Activated T-cell treated with anti-CD3 and anti-CD28 coated beads for 24 hours (primary cell): ENCODE measurements around the gene EBLN2.

Source experiments
- DNase-seq: peaks from one replicate; pipeline ENCODE4 v3.0.0-alpha.2; 2020; ENCODE audit warnings: low read depth

EBLN2 gene

DNA sequence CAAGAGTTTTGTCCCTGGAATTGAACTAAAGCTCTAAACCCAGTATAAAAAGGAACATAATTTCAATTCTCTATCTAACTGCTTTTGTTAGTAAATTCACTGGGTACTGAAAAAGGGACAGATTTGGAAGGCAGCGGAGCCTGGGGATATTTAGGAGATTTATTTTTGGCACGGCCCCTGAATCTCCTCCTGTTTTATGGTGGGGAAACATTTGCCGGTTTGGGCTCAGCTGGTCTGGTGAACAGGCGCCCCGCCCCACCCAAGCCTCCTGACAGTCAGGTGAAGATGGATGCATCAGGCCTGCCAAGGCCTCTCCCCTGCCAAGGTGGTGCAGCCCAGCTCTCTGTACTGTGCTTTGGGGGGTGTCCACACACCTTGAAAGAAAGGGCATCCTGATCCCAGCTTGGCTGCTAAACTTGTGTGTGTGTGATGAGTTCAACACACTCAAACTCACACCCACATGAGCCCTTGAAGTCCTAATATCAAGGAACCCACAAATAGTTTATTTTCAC is 46.3 kb downstream of the EBLN2 start:
- DNase-seq, result no peak

DNA sequence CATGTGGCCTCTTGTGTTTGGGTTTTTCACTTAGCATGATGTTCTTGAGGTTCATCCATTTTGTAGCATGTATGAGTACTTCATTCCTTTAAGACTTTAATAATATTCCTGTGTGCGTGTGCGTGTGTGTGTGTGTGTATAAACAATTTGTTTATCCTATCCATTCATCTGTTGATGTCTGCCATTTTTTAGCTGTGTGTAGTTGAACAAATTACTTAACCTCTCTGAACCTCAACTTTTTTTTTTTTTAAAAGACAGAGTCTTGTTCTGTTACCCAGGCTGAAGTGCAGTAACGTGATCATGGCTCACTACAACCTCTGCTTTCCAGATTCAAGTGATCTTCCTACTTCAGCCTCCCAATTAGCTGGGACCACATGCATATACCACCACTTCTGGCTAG is 47.3 kb downstream of the EBLN2 start:
- no peak for DNase-seq

DNA sequence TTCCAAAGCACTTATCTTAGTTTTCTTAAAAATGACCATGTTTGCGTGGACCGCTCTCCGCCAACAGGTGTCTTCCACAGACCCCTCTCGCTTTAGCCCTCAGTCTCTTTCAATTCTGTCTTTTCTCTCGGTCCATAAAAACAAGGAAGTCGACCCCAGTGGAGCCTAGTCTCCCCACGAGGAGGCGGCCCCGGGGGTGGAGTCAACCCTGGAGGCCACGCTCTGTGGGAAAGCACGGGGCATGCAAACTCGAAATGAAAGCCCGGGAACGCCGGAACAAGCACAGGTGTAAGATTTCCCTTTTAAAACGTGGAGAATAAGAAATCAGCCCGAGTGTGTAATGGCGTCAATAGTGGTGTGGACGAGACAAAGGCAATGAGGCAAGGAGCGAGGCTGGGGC is 49.1 kb downstream of the EBLN2 start:
- no peak for DNase-seq
